Subcutaneous abdominal adipose tissue (tissue), 5 donors: ENCODE measurements around the gene PHLDB1.
"Not testable (repeated sequence)": the region's sequence is repeated elsewhere in the genome, so short reads cannot be mapped to it uniquely, and the experiment has no call there.

Source experiments
- H3K27ac ChIP-seq: one replicate; pipeline ENCODE4 v1.7.0; 2013; ENCODE audit warnings: low read depth, mild to moderate bottlenecking, inconsistent platforms, low read length, moderate library complexity
- H3K27me3 ChIP-seq, 5 donors: one replicate each; pipeline ENCODE4 v1.7.0; 2013; ENCODE audit warnings: low read length in 5 of 5, inconsistent platforms in 1 of 5; ENCODE audit not compliant: control insufficient read depth in 5 of 5, insufficient read depth in 4 of 5
- H3K36me3 ChIP-seq, 5 donors: one replicate each; pipeline ENCODE4 v1.7.0; 2013; ENCODE audit warnings: low read length in 5 of 5; ENCODE audit not compliant: control insufficient read depth in 5 of 5, insufficient read depth in 5 of 5
- H3K4me1 ChIP-seq, 5 donors: one replicate each; pipeline ENCODE4 v1.7.0; 2013; ENCODE audit warnings: low read length in 5 of 5, mild to moderate bottlenecking in 3 of 5, moderate library complexity in 1 of 5; ENCODE audit not compliant: control insufficient read depth in 5 of 5, insufficient read depth in 5 of 5
- H3K4me3 ChIP-seq, 5 donors: one replicate each; pipeline ENCODE4 v1.7.0; 2013; ENCODE audit warnings: low read length in 5 of 5, low read depth in 1 of 5
- H3K9ac ChIP-seq, 5 donors: one replicate each; pipeline ENCODE4 v1.7.0; 2013; ENCODE audit warnings: low read length in 5 of 5, mild to moderate bottlenecking in 4 of 5, moderate library complexity in 3 of 5
- H3K9me3 ChIP-seq, 5 donors: one replicate each; pipeline ENCODE4 v1.7.0; 2013; ENCODE audit warnings: low read length in 5 of 5; ENCODE audit not compliant: control insufficient read depth in 5 of 5
- donor health status: healthy.
- donor health status: healthy.
- donor health status: healthy.
- donor health status: healthy.
- donor health status: healthy.

Gene PHLDB1

GRCh38 chr11:118663381-118663780, 56.0 kb downstream of the PHLDB1 start:
- peaks cover 2 to 20% (median 17%) of the 10 kb centered on the region in 5 donors for H3K4me1 ChIP-seq
- H3K9me3 ChIP-seq, result no peaks in the 10 kb centered on the region
- H3K27ac ChIP-seq, result no peak overlapping the region
- H3K36me3 ChIP-seq, result peaks cover 0 to under 1% (median 0%) of the 10 kb centered on the region in 5 donors
- H3K9ac ChIP-seq, result no peak overlapping the region
- H3K27me3 ChIP-seq, result no peaks in the 10 kb centered on the region
- no peak overlapping the region for H3K4me3 ChIP-seq

DNA sequence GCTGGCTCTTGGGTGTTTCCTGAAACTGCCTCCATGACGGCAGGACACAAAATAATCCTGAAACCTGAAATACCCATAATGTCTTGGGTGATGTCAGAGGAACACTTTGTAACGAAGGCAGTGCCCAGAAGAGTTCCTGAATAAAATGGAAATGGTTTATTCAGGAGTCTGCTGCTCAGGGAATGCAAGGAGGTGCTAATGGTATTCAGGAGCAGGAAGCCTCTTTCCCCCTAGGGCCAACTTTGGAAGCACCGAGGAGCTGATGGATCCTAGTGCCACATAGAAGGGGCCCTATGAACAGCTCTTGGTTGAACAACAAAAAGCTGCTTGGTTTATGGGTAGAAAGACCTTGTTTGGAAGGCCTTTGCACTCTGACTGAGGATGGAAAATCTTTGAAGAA, 56.5 kb downstream of the PHLDB1 start:
- no peak overlapping the region for H3K27ac ChIP-seq
- no peak overlapping the region for H3K9ac ChIP-seq
- H3K4me3 ChIP-seq, result no peak overlapping the region
- H3K9me3 ChIP-seq, result no peaks in the 10 kb centered on the region
- H3K4me1 ChIP-seq, result peaks cover 1 to 14% (median 12%) of the 10 kb centered on the region in 5 donors
- no peaks in the 10 kb centered on the region for H3K27me3 ChIP-seq
- no peaks in the 10 kb centered on the region for H3K36me3 ChIP-seq

DNA sequence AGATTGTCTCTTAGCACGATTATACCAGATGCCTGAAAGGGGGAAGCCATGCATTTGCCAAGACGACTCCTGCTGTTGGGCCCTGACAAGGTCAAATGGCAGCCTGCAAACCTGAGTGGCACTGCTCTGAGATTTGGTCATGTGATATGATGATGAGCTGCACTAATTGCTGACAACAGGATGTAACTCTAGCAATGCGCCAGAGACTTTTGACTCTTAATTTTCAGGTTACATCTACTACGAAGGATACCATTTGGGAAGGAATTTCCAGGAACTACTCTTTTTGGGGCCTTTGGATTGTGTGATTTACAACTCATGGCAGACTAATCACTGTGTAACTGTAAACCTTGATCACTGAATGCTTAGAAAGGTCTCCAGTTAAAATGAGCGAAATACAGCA, 59.0 kb downstream of the PHLDB1 start:
- H3K27ac ChIP-seq, result no peak overlapping the region
- H3K36me3 ChIP-seq, result no peaks in the 10 kb centered on the region
- no peaks in the 10 kb centered on the region for H3K27me3 ChIP-seq
- peaks cover 0 to 3% (median 0%) of the 10 kb centered on the region in 5 donors for H3K9me3 ChIP-seq
- H3K9ac ChIP-seq, result no peak overlapping the region
- H3K4me3 ChIP-seq, result no peak overlapping the region
- no peaks in the 10 kb centered on the region for H3K4me1 ChIP-seq

- Histone ChIP-seq H3K4me3 (no peak overlapping the region), H3K36me3 (no peaks in the 10 kb centered on the region), H3K9me3 (peaks cover 0 to 3% (median 0%) of the 10 kb centered on the region in 5 donors), H3K27me3 (no peaks in the 10 kb centered on the region), H3K27ac (no peak overlapping the region), H3K9ac (no peak overlapping the region), H3K4me1 (no peaks in the 10 kb centered on the region)
These were observed 62.6 kb downstream of the PHLDB1 start for GRCh38 chr11:118670063-118670462.

DNA sequence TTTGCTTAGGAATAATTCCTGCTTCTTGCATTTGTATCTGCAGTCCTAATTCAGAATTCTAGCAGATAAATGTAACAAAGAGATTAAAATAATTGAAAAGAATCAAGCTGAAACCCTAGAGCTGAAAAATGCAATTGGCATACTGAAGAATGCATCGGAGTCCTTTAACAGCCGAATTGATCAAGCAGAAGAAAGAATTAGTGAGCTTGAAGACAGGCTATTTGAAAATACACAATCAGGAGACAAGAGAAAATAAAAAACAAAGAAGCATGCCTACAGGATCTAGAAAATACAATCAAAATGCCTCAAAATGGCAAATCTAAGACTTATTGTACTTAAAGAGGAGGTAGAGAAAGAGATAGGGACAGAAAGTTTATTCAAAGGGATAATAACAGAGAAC, 63.8 kb downstream of the PHLDB1 start:
- Histone ChIP-seq H3K9ac (no peak overlapping the region), H3K27me3 (no peaks in the 10 kb centered on the region), H3K4me1 (no peaks in the 10 kb centered on the region), H3K36me3 (no peaks in the 10 kb centered on the region), H3K4me3 (no peak overlapping the region), H3K9me3 (peaks cover 0 to 3% (median 0%) of the 10 kb centered on the region in 5 donors), H3K27ac (no peak overlapping the region)

GRCh38 chr11:118672846-118673245, 65.4 kb downstream of the PHLDB1 start:
- peaks cover 0 to 3% (median 0%) of the 10 kb centered on the region in 5 donors for H3K9me3 ChIP-seq
- no peaks in the 10 kb centered on the region for H3K36me3 ChIP-seq
- H3K4me1 ChIP-seq, result no peaks in the 10 kb centered on the region
- H3K27ac ChIP-seq, result no peak overlapping the region
- no peaks in the 10 kb centered on the region for H3K27me3 ChIP-seq
- no peak overlapping the region for H3K9ac ChIP-seq
- no peak overlapping the region for H3K4me3 ChIP-seq

DNA sequence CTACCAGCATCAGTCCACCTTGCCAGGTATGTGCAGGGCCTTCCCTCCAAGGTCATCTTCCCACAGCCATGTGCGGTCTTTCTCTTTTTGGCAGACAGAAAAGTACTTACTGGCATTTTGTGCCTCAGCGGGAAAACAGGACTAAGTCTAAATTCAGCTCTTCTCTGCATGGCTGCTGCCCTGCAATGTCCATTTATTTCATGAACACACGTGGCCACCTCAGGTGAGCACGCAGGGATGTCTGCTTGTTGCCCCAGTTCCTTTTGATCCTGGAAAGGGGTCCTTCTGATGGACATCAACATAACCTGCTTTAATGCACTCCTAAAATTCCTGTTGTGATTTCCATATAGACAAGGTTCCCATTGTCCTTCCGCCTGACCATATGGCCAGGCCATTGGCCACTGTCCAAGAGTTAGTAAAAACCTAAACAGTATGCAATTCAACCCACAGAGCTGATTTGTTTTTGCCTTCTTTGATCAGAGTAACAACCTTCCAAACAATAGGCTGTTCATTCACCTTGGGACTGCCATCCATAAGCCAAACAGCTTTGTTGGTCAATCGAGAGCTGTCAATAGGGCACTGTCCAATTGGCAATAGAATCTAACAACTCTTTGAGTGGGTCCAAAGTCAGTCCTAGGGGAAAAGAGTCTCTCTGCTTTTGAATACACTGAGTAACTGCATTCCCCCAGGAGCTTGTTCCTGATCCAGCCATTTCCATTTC, 66.1 kb downstream of the PHLDB1 start:
- Histone ChIP-seq H3K27me3 (no peaks in the 10 kb centered on the region), H3K36me3 (no peaks in the 10 kb centered on the region), H3K4me3 (no peak overlapping the region), H3K27ac (no peak overlapping the region), H3K4me1 (no peaks in the 10 kb centered on the region), H3K9ac (no peak overlapping the region), H3K9me3 (peaks cover 0 to 3% (median 0%) of the 10 kb centered on the region in 5 donors)

DNA sequence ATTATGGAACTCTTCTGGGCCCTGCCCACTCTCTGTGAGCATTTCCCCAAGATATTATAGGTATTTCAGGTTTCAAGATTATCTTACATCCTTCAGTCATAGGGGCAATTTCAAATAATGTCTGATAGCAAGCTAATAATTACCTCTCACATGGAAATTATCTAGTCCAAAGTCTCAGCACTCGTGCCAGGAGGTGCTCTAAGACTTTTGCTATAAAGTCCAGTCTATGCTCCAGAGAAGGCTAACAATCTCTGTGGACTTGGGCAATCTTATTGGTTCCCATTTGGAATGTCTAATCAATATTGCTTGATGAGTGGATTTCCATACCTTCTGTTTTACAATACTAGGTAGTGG, 66.6 kb downstream of the PHLDB1 start:
- H3K9me3 ChIP-seq, result peaks cover 0 to 3% (median 0%) of the 10 kb centered on the region in 5 donors
- H3K27ac ChIP-seq, result no peak overlapping the region
- H3K4me3 ChIP-seq, result no peak overlapping the region
- peaks cover 0 to 4% (median 0%) of the 10 kb centered on the region in 5 donors for H3K4me1 ChIP-seq
- no peak overlapping the region for H3K9ac ChIP-seq
- H3K36me3 ChIP-seq, result no peaks in the 10 kb centered on the region
- H3K27me3 ChIP-seq, result no peaks in the 10 kb centered on the region

DNA sequence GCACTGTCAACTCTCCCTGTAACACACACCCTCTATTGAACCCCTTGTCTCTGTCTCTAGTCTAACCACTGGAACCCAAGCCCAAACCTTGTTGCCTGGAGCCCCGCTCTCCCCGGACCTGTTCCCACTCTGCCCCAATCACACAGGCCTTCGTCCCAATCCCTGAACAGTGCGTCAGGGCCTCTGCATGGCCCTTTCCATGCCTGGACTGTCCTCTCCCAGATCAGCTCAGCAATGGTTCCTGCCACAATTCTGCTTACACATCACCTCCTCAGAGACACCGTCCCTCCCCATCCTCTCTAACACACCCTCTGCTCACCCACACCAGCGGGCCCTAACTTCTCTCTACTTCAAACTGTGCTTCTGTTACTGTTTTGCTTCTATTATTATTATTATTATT, 70.6 kb downstream of the PHLDB1 start:
- Histone ChIP-seq H3K9me3 (no peaks in the 10 kb centered on the region), H3K36me3 (no peaks in the 10 kb centered on the region), H3K27me3 (no peaks in the 10 kb centered on the region), H3K4me3 (no peak overlapping the region), H3K9ac (no peak overlapping the region), H3K27ac (no peak overlapping the region), H3K4me1 (peaks cover 0 to 11% (median 0%) of the 10 kb centered on the region in 5 donors)

GRCh38 chr11:118678908-118679307, 71.5 kb downstream of the PHLDB1 start:
- H3K36me3 ChIP-seq, H3K27ac ChIP-seq, H3K9ac ChIP-seq, H3K27me3 ChIP-seq, H3K9me3 ChIP-seq, H3K4me3 ChIP-seq: not testable (repeated sequence)
- peaks cover 0 to 11% (median 0%) of the 10 kb centered on the region in 5 donors for H3K4me1 ChIP-seq
